Endodermal cell (in vitro differentiated cells): ENCODE results near the gene FAN1. TPM values are rescaled to one million over a fixed set of nuclear protein-coding genes. Genes with fewer than 3 reads are reported as not detected.

ENCODE experiments used
- DNase-seq: peaks from one replicate; pipeline ENCODE4 v3.0.0-alpha.2; 2017
- H3K27ac ChIP-seq: 2 replicates; pipeline ENCODE4 v1.5.1; 2013; ENCODE audit warnings: mild to moderate bottlenecking, low read depth, low read length, moderate library complexity
- H3K27me3 ChIP-seq: 2 replicates; pipeline ENCODE4 v1.6.1; 2013; ENCODE audit warnings: mild to moderate bottlenecking, low read length, moderate library complexity; ENCODE audit not compliant: insufficient read depth, control insufficient read depth, poor library complexity, severe bottlenecking
- H3K36me3 ChIP-seq: 2 replicates; pipeline ENCODE4 v1.7.0; 2013; ENCODE audit warnings: mild to moderate bottlenecking, low read length, moderate library complexity; ENCODE audit not compliant: control insufficient read depth, insufficient read depth
- H3K4me1 ChIP-seq: one replicate; pipeline ENCODE4 v1.7.0; 2013; ENCODE audit warnings: low read length; ENCODE audit not compliant: control insufficient read depth, insufficient read depth
- H3K4me3 ChIP-seq: 2 replicates; pipeline ENCODE4 v1.5.1; 2013; ENCODE audit warnings: mild to moderate bottlenecking, low read length, moderate library complexity
- H3K9ac ChIP-seq: 2 replicates; pipeline ENCODE4 v1.6.1; 2013; ENCODE audit warnings: mild to moderate bottlenecking, low read length, moderate library complexity; ENCODE audit not compliant: poor library complexity, severe bottlenecking; ENCODE audit errors: extremely low read depth
- H3K9me3 ChIP-seq: 2 replicates; pipeline ENCODE4 v1.6.1; 2013; ENCODE audit warnings: mild to moderate bottlenecking, low read length, moderate library complexity; ENCODE audit not compliant: control insufficient read depth
- H3K27ac Mint-ChIP-seq: 2 replicates; pipeline ENCODE4 v1.8.0; 2020; ENCODE audit warnings: mixed read lengths
- H3K27me3 Mint-ChIP-seq: 2 replicates; pipeline ENCODE4 v1.8.0; 2021; ENCODE audit warnings: mild to moderate bottlenecking, mixed read lengths; ENCODE audit not compliant: insufficient read depth
- H3K36me3 Mint-ChIP-seq: 2 replicates; pipeline ENCODE4 v1.8.0; 2020; ENCODE audit warnings: low read depth, mixed read lengths
- H3K4me1 Mint-ChIP-seq: 2 replicates; pipeline ENCODE4 v1.8.0; 2020; ENCODE audit warnings: mixed read lengths
- H3K4me3 Mint-ChIP-seq: 2 replicates; pipeline ENCODE4 v1.8.0; 2020; ENCODE audit warnings: mild to moderate bottlenecking, moderate library complexity, mixed read lengths
- H3K9me3 Mint-ChIP-seq: 2 replicates; pipeline ENCODE4 v1.8.0; 2020; ENCODE audit warnings: mild to moderate bottlenecking, mixed read lengths
- WGBS, 2 experiments: methylation state at CpG; one replicate each; pipeline versions ENCODE4 v1.1.5 to v1.1.7; 2013; ENCODE audit warnings: missing lambda C conversion rate in 2 of 2, mixed read lengths in 1 of 2; ENCODE audit not compliant: insufficient coverage in 1 of 2, insufficient read length in 1 of 2; 5-methylcytosine and 5-hydroxymethylcytosine counted together
- total RNA-seq, 2 donors: library from RNA; stranded (reverse); fragmentation: NEBNext Ultra II Directional in 1 of 2; extraction: Animal tissue kit (Norgen Biotek cat#: 25700) in 1 of 2; gene quantifications; 2 replicates in 1 of 2; 3 replicates in 1 of 2; pipeline ENCODE4 v1.2.1, GENCODE V29; 2021
- TF ChIP-seq, protein P1 (sequence below): fragments of 200-600 bp; sonication (generic); conservative IDR thresholded peaks from 2 replicates; pipeline ENCODE4 v1.5.0; 2021; ENCODE audit warnings: antibody characterized with exemption, mild to moderate bottlenecking

FAN1 gene
- total RNA-seq, 2 donors from 2014 or later, result 20.0 to 25.9 TPM

DNA sequence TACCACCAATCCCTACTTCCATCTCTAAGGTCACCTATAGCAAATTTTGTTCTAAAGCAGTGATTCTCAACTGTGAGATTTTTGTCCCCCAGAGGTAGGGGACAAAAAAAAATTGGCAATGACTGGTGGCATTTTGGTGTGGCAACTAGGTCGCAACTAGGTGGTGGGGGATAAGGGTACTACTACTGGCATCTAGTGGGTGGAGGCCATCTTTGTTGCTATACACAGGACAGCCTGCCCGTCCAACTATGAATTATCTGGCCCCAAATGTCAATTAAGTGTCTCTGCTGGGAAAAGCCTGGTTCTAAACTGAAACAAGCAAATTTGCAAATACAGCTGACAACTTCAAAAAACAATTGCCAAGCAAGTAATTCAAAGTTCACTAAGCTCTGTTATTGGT, 86.3 kb downstream of the FAN1 start:
- no peaks in the 10 kb centered on the region for H3K9me3 ChIP-seq
- H3K27ac Mint-ChIP-seq, result no peak overlapping the region

GRCh38 chr15:30990446-30991254, 86.9 kb downstream of the FAN1 start:
- Histone ChIP-seq H3K9me3 (no peaks in the 10 kb centered on the region), H3K9ac (peak overlapping the region; percentile 66), H3K4me1 (no peaks in the 10 kb centered on the region), H3K27ac (peak overlapping the region; percentile 67), H3K27me3 (no peaks in the 10 kb centered on the region), H3K4me3 (peak overlapping the region; percentile 88), H3K36me3 (peaks cover 8% of the 10 kb centered on the region)
- no peak for DNase-seq
- 8 to 11% methylated on average over 17 to 23 of the region's 24 CpGs for WGBS, 2 experiments
- Mint-ChIP-seq H3K27me3 (no peaks in the 10 kb centered on the region), H3K4me3 (peak overlapping the region; percentile 89), H3K27ac (peak overlapping the region; percentile 89), H3K36me3 (peaks cover 9% of the 10 kb centered on the region), H3K9me3 (peaks cover 2% of the 10 kb centered on the region), H3K4me1 (peaks cover 13% of the 10 kb centered on the region)
- TF ChIP-seq, protein P1, sequence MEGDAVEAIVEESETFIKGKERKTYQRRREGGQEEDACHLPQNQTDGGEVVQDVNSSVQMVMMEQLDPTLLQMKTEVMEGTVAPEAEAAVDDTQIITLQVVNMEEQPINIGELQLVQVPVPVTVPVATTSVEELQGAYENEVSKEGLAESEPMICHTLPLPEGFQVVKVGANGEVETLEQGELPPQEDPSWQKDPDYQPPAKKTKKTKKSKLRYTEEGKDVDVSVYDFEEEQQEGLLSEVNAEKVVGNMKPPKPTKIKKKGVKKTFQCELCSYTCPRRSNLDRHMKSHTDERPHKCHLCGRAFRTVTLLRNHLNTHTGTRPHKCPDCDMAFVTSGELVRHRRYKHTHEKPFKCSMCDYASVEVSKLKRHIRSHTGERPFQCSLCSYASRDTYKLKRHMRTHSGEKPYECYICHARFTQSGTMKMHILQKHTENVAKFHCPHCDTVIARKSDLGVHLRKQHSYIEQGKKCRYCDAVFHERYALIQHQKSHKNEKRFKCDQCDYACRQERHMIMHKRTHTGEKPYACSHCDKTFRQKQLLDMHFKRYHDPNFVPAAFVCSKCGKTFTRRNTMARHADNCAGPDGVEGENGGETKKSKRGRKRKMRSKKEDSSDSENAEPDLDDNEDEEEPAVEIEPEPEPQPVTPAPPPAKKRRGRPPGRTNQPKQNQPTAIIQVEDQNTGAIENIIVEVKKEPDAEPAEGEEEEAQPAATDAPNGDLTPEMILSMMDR, result no peak

More for the DNA sequence above, 86.3 kb downstream of the FAN1 start:
- Mint-ChIP-seq H3K36me3 (peaks cover 11% of the 10 kb centered on the region), H3K4me3 (peak overlapping the region; percentile 89), H3K27me3 (no peaks in the 10 kb centered on the region), H3K9me3 (peaks cover under 1% of the 10 kb centered on the region), H3K4me1 (peaks cover 13% of the 10 kb centered on the region)
- no peak for DNase-seq
- H3K4me3 ChIP-seq, result peak overlapping the region; percentile 88
- H3K36me3 ChIP-seq, result peaks cover 8% of the 10 kb centered on the region
- WGBS, 2 experiments, result 67 to 88% methylated on average over 1 to 2 of the region's 2 CpGs
- no peaks in the 10 kb centered on the region for H3K27me3 ChIP-seq
- TF ChIP-seq, protein P1, result peak; percentile 30
- no peak overlapping the region for H3K9ac ChIP-seq
- H3K27ac ChIP-seq, result no peak overlapping the region
- H3K4me1 ChIP-seq, result no peaks in the 10 kb centered on the region

DNA sequence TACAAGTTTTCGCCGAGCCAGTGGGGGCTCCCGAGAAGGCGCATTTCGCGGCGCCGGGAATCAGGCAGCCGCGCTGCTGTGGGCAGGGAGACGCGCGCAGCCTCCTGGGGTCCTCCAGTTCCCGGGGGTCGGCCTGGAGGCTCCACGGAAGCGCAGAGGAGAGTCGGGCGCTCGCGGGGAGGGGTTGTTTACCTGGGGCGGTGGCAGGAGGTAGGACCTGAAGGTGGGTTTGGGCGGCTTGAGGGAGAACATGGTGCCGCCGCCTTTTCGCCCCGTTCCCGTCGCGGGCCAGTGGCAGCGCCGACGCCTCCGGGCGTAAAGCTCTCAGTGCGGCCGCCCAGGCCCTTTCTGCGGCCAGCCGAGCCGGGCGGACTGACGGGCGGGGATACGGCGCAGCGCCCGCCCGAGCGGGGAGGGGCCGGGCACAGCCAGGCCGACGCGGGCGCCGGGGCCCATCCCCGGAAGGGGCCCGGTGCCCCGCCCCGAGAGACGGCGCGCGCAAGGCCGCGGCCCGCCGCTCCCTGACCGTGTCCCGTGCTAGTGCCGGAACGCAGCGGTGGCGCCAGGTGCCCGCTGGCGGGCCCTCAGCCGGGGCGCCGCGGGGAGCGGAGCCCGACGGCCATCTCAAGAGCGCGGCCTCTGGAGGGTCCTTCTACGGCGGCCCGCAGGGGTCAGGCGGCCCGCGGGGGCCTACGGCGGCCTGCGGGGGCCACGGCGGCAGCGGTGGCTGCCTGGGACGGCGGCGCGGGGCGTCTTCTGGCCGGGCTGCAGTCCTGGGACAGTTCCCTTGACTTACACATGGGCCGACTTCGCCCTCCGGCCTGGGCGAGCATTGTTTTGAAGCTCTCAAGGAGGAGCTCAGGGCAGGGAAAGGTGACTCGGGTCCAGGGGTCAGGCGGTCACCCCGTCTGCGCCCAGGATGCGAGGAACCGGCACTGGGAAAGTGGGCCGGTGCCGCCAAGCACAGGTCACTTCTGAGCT, 87.8 kb downstream of the FAN1 start, which contains the start of gene MTMR10:
Gene MTMR10 (minus strand): TSS at position 374 of the 981 bp plus-strand sequence. CDS start 122 bp downstream, at position 252.
- no peaks in the 10 kb centered on the region for H3K27me3 Mint-ChIP-seq
- H3K4me3 Mint-ChIP-seq, result peak within 1 kb of the TSS; percentile 89
- TF ChIP-seq, protein P1, result no peak
- peak within 1 kb of the TSS; percentile 66 for H3K9ac ChIP-seq
- H3K4me1 Mint-ChIP-seq, result peaks cover 13% of the 10 kb centered on the region
- peak within 1 kb of the TSS; percentile 88 for H3K4me3 ChIP-seq
- H3K36me3 ChIP-seq, result peaks cover 7% of the 10 kb centered on the region
- DNase-seq, result peak; percentile 92
- H3K27ac Mint-ChIP-seq, result peak within 1 kb of the TSS; percentile 90
- peaks cover 2% of the 10 kb centered on the region for H3K9me3 Mint-ChIP-seq
- no peaks in the 10 kb centered on the region for H3K4me1 ChIP-seq
- peak within 1 kb of the TSS; percentile 67 for H3K27ac ChIP-seq
- WGBS, 2 experiments, result 1 to 3% methylated on average over 32 to 114 of the region's 114 CpGs
- H3K27me3 ChIP-seq, result no peaks in the 10 kb centered on the region
- H3K36me3 Mint-ChIP-seq, result peaks cover 3% of the 10 kb centered on the region
- no peaks in the 10 kb centered on the region for H3K9me3 ChIP-seq
